ENCODE results near the gene PLCD3. TPM values are rescaled to one million over a fixed set of nuclear protein-coding genes. Genes with fewer than 3 reads are reported as not detected.

PLCD3 gene
- total RNA-seq, 1 experiment from 2014 or later: 55.8 TPM

DNA sequence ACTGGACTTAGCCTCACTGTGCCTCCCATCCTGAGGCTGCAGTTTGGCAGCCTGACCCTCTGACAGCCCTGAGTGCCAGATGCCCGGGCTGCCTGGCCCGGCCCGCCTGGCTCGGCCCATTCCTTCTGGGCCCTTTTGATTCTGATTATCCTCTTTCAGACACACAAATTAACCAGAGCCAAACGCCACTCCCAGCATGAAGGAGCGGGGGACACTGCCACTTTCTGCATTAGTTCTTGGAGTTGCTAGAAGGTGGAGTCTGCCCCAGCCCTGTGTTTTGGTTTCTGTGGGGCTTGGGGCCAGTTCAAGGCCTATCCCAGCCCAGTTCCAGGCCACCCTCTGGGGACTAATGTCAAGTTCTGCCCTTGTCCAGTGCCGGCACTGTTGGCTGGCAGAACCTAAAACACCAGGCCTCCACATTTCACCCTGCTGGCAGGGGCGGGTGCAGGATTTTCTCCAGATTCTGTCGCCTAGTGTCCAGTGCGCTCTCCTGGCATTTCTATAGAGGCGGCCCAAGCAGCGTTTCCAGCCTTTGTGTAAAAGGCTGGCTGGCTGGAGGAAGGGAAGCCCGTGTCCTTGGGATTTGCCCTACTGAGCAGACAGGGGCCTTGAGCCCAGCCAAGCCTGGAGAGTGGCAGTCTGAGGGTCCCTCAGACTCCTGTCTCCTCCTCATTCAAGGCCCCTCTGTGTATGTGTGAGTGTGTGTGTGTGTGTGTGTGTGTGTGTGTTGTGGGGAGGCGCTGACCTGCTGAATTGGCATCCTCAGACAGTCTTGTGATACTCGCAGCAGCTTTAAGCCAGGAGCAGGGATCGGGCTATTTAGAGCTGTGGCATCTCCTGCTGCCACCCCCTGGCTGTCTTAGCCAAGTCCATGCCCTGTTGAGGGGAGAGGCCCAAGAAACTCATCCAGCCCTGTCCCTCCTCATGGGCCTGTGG lies 21.4 kb downstream of the PLCD3 start (continued):
- TF ChIP-seq, protein P1, sequence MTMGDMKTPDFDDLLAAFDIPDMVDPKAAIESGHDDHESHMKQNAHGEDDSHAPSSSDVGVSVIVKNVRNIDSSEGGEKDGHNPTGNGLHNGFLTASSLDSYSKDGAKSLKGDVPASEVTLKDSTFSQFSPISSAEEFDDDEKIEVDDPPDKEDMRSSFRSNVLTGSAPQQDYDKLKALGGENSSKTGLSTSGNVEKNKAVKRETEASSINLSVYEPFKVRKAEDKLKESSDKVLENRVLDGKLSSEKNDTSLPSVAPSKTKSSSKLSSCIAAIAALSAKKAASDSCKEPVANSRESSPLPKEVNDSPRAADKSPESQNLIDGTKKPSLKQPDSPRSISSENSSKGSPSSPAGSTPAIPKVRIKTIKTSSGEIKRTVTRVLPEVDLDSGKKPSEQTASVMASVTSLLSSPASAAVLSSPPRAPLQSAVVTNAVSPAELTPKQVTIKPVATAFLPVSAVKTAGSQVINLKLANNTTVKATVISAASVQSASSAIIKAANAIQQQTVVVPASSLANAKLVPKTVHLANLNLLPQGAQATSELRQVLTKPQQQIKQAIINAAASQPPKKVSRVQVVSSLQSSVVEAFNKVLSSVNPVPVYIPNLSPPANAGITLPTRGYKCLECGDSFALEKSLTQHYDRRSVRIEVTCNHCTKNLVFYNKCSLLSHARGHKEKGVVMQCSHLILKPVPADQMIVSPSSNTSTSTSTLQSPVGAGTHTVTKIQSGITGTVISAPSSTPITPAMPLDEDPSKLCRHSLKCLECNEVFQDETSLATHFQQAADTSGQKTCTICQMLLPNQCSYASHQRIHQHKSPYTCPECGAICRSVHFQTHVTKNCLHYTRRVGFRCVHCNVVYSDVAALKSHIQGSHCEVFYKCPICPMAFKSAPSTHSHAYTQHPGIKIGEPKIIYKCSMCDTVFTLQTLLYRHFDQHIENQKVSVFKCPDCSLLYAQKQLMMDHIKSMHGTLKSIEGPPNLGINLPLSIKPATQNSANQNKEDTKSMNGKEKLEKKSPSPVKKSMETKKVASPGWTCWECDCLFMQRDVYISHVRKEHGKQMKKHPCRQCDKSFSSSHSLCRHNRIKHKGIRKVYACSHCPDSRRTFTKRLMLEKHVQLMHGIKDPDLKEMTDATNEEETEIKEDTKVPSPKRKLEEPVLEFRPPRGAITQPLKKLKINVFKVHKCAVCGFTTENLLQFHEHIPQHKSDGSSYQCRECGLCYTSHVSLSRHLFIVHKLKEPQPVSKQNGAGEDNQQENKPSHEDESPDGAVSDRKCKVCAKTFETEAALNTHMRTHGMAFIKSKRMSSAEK (CRISPR knock-in tag; IDR thresholded peaks at IDR 0.05; ENCODE audit: borderline replicate concordance): no peak
- TF ChIP-seq, protein P2, sequence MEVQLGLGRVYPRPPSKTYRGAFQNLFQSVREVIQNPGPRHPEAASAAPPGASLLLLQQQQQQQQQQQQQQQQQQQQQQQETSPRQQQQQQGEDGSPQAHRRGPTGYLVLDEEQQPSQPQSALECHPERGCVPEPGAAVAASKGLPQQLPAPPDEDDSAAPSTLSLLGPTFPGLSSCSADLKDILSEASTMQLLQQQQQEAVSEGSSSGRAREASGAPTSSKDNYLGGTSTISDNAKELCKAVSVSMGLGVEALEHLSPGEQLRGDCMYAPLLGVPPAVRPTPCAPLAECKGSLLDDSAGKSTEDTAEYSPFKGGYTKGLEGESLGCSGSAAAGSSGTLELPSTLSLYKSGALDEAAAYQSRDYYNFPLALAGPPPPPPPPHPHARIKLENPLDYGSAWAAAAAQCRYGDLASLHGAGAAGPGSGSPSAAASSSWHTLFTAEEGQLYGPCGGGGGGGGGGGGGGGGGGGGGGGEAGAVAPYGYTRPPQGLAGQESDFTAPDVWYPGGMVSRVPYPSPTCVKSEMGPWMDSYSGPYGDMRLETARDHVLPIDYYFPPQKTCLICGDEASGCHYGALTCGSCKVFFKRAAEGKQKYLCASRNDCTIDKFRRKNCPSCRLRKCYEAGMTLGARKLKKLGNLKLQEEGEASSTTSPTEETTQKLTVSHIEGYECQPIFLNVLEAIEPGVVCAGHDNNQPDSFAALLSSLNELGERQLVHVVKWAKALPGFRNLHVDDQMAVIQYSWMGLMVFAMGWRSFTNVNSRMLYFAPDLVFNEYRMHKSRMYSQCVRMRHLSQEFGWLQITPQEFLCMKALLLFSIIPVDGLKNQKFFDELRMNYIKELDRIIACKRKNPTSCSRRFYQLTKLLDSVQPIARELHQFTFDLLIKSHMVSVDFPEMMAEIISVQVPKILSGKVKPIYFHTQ (CRISPR knock-in tag; IDR thresholded peaks at IDR 0.05): no peak
- TF ChIP-seq KAT7 (CRISPR knock-in tag; IDR thresholded peaks at IDR 0.05; ENCODE audit: borderline replicate concordance) (no peak), ATF1 (CRISPR knock-in tag; IDR thresholded peaks at IDR 0.05) (no peak), PRRX2 (CRISPR knock-in tag; IDR thresholded peaks at IDR 0.05) (no peak), FOXP1 (CRISPR knock-in tag; IDR thresholded peaks at IDR 0.05; ENCODE audit: borderline replicate concordance) (no peak), NFATC4 (CRISPR knock-in tag; IDR thresholded peaks at IDR 0.05) (no peak), NR1H2 (CRISPR knock-in tag; IDR thresholded peaks at IDR 0.05) (no peak), ZBTB21 (CRISPR knock-in tag; IDR thresholded peaks at IDR 0.05; ENCODE audit: borderline replicate concordance) (no peak), NFE2L1 (CRISPR knock-in tag; IDR thresholded peaks at IDR 0.05) (no peak), SOX15 (CRISPR knock-in tag; IDR thresholded peaks at IDR 0.05) (no peak), NR2C2 (CRISPR knock-in tag; IDR thresholded peaks at IDR 0.05) (no peak), EMX1 (CRISPR knock-in tag; IDR thresholded peaks at IDR 0.05) (no peak)
- TF ChIP-seq, protein P3, sequence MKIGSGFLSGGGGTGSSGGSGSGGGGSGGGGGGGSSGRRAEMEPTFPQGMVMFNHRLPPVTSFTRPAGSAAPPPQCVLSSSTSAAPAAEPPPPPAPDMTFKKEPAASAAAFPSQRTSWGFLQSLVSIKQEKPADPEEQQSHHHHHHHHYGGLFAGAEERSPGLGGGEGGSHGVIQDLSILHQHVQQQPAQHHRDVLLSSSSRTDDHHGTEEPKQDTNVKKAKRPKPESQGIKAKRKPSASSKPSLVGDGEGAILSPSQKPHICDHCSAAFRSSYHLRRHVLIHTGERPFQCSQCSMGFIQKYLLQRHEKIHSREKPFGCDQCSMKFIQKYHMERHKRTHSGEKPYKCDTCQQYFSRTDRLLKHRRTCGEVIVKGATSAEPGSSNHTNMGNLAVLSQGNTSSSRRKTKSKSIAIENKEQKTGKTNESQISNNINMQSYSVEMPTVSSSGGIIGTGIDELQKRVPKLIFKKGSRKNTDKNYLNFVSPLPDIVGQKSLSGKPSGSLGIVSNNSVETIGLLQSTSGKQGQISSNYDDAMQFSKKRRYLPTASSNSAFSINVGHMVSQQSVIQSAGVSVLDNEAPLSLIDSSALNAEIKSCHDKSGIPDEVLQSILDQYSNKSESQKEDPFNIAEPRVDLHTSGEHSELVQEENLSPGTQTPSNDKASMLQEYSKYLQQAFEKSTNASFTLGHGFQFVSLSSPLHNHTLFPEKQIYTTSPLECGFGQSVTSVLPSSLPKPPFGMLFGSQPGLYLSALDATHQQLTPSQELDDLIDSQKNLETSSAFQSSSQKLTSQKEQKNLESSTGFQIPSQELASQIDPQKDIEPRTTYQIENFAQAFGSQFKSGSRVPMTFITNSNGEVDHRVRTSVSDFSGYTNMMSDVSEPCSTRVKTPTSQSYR (CRISPR knock-in tag; IDR thresholded peaks at IDR 0.05): no peak
- TF ChIP-seq, protein P4, sequence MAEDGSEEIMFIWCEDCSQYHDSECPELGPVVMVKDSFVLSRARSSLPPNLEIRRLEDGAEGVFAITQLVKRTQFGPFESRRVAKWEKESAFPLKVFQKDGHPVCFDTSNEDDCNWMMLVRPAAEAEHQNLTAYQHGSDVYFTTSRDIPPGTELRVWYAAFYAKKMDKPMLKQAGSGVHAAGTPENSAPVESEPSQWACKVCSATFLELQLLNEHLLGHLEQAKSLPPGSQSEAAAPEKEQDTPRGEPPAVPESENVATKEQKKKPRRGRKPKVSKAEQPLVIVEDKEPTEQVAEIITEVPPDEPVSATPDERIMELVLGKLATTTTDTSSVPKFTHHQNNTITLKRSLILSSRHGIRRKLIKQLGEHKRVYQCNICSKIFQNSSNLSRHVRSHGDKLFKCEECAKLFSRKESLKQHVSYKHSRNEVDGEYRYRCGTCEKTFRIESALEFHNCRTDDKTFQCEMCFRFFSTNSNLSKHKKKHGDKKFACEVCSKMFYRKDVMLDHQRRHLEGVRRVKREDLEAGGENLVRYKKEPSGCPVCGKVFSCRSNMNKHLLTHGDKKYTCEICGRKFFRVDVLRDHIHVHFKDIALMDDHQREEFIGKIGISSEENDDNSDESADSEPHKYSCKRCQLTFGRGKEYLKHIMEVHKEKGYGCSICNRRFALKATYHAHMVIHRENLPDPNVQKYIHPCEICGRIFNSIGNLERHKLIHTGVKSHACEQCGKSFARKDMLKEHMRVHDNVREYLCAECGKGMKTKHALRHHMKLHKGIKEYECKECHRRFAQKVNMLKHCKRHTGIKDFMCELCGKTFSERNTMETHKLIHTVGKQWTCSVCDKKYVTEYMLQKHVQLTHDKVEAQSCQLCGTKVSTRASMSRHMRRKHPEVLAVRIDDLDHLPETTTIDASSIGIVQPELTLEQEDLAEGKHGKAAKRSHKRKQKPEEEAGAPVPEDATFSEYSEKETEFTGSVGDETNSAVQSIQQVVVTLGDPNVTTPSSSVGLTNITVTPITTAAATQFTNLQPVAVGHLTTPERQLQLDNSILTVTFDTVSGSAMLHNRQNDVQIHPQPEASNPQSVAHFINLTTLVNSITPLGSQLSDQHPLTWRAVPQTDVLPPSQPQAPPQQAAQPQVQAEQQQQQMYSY (CRISPR knock-in tag; IDR thresholded peaks at IDR 0.05): no peak

Measured in WTC11 (cell line).